ENCODE measurements around the gene PRR36. TPM values are rescaled to one million over a fixed set of nuclear protein-coding genes. Genes with fewer than 3 reads are reported as not detected.

PRR36 gene
- total RNA-seq, 1 donor from 2014 or later, result 37.4 TPM

GRCh38 chr19:7883105-7883504 lies 8.9 kb upstream of the PRR36 start:
- H3K4me1 Mint-ChIP-seq (ENCODE audit: low read depth), result no peaks in the 10 kb centered on the region
- no peak overlapping the region for H3K27ac Mint-ChIP-seq
- no peak overlapping the region for H3K4me3 Mint-ChIP-seq (ENCODE audit: low read depth)
- TF ChIP-seq CTCF (IDR thresholded peaks at IDR 0.05; ENCODE audit: unreplicated experiment), result no peak
- H3K36me3 Mint-ChIP-seq (ENCODE audit: insufficient read depth), result no peaks in the 10 kb centered on the region
- no peaks in the 10 kb centered on the region for H3K9me3 Mint-ChIP-seq (ENCODE audit: low read depth)
- H3K27me3 Mint-ChIP-seq, result peaks cover 10% of the 10 kb centered on the region
- DNase-seq (ENCODE audit: low spot score, unreplicated experiment), result no peak

- DNase-seq (ENCODE audit: low spot score, unreplicated experiment), result no peak
- no peaks in the 10 kb centered on the region for H3K36me3 Mint-ChIP-seq (ENCODE audit: insufficient read depth)
- H3K27ac Mint-ChIP-seq, result no peak overlapping the region
- no peaks in the 10 kb centered on the region for H3K4me1 Mint-ChIP-seq (ENCODE audit: low read depth)
- no peaks in the 10 kb centered on the region for H3K9me3 Mint-ChIP-seq (ENCODE audit: low read depth)
- TF ChIP-seq CTCF (IDR thresholded peaks at IDR 0.05; ENCODE audit: unreplicated experiment), result no peak
- H3K4me3 Mint-ChIP-seq (ENCODE audit: low read depth), result no peak overlapping the region
- peaks cover 7% of the 10 kb centered on the region for H3K27me3 Mint-ChIP-seq
Observed at GRCh38 chr19:7881910-7882309, 7.7 kb upstream of the PRR36 start.

- no peak for TF ChIP-seq CTCF (IDR thresholded peaks at IDR 0.05; ENCODE audit: unreplicated experiment)
- Mint-ChIP-seq H3K4me3 (ENCODE audit: low read depth) (no peak overlapping the region), H3K27me3 (peaks cover 3% of the 10 kb centered on the region), H3K4me1 (ENCODE audit: low read depth) (no peaks in the 10 kb centered on the region), H3K9me3 (ENCODE audit: low read depth) (no peaks in the 10 kb centered on the region), H3K36me3 (ENCODE audit: insufficient read depth) (no peaks in the 10 kb centered on the region), H3K27ac (peak overlapping the region; percentile 49)
- DNase-seq (ENCODE audit: low spot score, unreplicated experiment), result no peak
Observed at GRCh38 chr19:7879836-7880235, 5.6 kb upstream of the PRR36 start.

- no peak for TF ChIP-seq CTCF (IDR thresholded peaks at IDR 0.05; ENCODE audit: unreplicated experiment)
Observed at GRCh38 chr19:7879111-7879807, 5.1 kb upstream of the PRR36 start.

GRCh38 chr19:7877249-7877836 lies 3.2 kb upstream of the PRR36 start:
- Mint-ChIP-seq H3K27me3 (peaks cover 3% of the 10 kb centered on the region), H3K4me3 (ENCODE audit: low read depth) (no peak overlapping the region), H3K4me1 (ENCODE audit: low read depth) (peaks cover 1% of the 10 kb centered on the region), H3K27ac (no peak overlapping the region), H3K36me3 (ENCODE audit: insufficient read depth) (no peaks in the 10 kb centered on the region), H3K9me3 (ENCODE audit: low read depth) (no peaks in the 10 kb centered on the region)
- TF ChIP-seq CTCF (IDR thresholded peaks at IDR 0.05; ENCODE audit: unreplicated experiment), result no peak
- DNase-seq (ENCODE audit: low spot score, unreplicated experiment), result no peak

More at GRCh38 chr19:7879111-7879807, 5.1 kb upstream of the PRR36 start:
- H3K27me3 Mint-ChIP-seq, result peaks cover 3% of the 10 kb centered on the region
- DNase-seq (ENCODE audit: low spot score, unreplicated experiment), result no peak
- no peak overlapping the region for H3K27ac Mint-ChIP-seq
- H3K36me3 Mint-ChIP-seq (ENCODE audit: insufficient read depth), result no peaks in the 10 kb centered on the region
- H3K4me1 Mint-ChIP-seq (ENCODE audit: low read depth), result peaks cover 1% of the 10 kb centered on the region
- H3K9me3 Mint-ChIP-seq (ENCODE audit: low read depth), result no peaks in the 10 kb centered on the region
- no peak overlapping the region for H3K4me3 Mint-ChIP-seq (ENCODE audit: low read depth)
